Urinary bladder (tissue), 4 donors: ENCODE results near the gene MRTFB. TPM values are rescaled to one million over a fixed set of nuclear protein-coding genes. Genes with fewer than 3 reads are reported as not detected.

Source experiments
- DNase-seq: peaks from one replicate; pipeline ENCODE4 v3.0.0-alpha.2; 2015; ENCODE audit errors: extremely low spot score
- H3K27ac ChIP-seq: one replicate; pipeline ENCODE4 v1.5.1; 2013; ENCODE audit warnings: low read depth, mild to moderate bottlenecking, moderate library complexity
- H3K36me3 ChIP-seq: one replicate; pipeline ENCODE4 v1.6.1; 2013; ENCODE audit warnings: mild to moderate bottlenecking, moderate library complexity; ENCODE audit not compliant: insufficient read depth
- H3K4me1 ChIP-seq: one replicate; pipeline ENCODE4 v1.6.1; 2013; ENCODE audit warnings: mild to moderate bottlenecking, moderate library complexity; ENCODE audit not compliant: insufficient read depth
- H3K4me3 ChIP-seq: one replicate; pipeline ENCODE4 v1.5.1; 2013; ENCODE audit warnings: low read depth, low read length
- WGBS: extraction: QIAGEN DNeasy Blood & Tissue Kit; methylation state at CpG from one replicate; pipeline ENCODE4 v1.1.7; 2013; 5-methylcytosine and 5-hydroxymethylcytosine counted together
- polyA plus RNA-seq: library from polyadenylated mRNA; stranded (reverse); fragments of 200-250 nt; gene quantifications from one replicate; pipeline ENCODE4 v1.2.3, GENCODE V29; 2013
- total RNA-seq: library from RNA; depleted of rRNA; stranded (reverse); fragments of >200 nt; gene quantifications from one replicate; pipeline ENCODE4 v1.2.3, GENCODE V29; 2014
- donor health status: healthy with polysubstance abuse.
- donor health status: healthy.

Gene MRTFB
- total and polyA plus RNA-seq, 2 donors, result 18.9 to 42.8 TPM

DNA sequence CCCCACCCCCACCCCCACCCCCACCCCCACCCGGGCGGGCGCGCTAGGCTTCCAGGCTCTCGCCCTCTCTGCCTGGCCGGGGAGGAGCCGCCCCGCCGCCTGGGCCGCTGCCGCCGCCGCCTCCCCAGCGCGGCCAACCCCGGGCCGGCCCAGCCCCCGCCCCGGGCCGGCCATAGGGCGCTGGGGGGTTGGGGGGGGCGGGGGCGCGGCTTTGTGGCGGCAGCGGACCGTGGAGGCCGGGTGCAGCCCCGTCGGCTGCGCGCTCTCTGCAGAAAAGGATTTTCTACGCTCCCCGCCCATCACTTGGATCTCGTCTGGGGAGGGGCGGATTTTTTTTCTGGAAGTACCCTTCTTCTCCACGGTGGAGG lies 230.9 kb downstream of the MRTFB start:
- DNase-seq, result no peak
- H3K4me1 ChIP-seq, result no peaks in the 10 kb centered on the region
- under 1% methylated on average over 29 of the region's 37 CpGs for WGBS
- H3K27ac ChIP-seq, result no peak overlapping the region
- peak overlapping the region; percentile 96 for H3K4me3 ChIP-seq
- H3K36me3 ChIP-seq, result no peaks in the 10 kb centered on the region

DNA sequence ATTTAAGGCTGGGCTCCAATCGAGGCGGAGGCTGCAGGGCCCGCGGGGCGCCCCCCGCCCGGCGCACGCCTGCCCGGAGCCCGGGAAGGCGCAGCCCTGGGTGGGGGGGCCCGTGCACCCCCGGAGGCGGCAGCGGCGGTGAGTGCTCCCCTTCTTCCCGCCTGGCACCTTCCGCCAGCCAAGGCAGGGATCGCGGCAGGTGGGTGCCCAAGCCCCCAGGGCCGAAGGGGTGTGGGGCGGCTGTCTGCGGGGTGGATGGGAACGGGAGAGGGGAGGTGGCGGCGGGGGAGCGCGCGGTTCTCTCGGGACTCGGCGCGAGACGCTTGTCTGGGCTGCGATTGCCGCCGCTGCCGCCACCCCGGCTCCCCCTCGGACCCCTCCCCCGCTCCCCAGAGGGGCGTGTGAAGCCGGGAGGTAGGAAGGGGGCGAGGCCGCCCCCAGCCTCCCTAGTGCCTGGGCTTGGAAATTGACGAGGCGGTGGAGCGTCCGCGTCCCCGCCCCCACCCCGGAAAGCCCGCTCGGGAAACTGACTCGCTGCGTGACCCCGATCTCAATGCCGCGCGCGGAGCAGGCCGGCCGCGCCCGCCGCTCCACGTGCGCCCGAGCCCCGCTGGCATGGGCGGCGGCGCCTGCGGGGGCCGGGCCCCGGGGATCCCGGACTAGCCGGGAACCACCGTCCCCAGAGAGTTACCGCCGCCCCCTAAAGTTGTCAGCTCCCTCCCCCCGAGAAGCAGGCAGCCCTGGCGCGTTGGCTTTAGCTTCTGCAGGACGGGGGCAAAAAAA lies 231.5 kb downstream of the MRTFB start:
- no peaks in the 10 kb centered on the region for H3K4me1 ChIP-seq
- no peaks in the 10 kb centered on the region for H3K36me3 ChIP-seq
- H3K27ac ChIP-seq, result no peak overlapping the region
- peak overlapping the region; percentile 96 for H3K4me3 ChIP-seq
- under 1% methylated on average over 86 of the region's 86 CpGs for WGBS
- no peak for DNase-seq

DNA sequence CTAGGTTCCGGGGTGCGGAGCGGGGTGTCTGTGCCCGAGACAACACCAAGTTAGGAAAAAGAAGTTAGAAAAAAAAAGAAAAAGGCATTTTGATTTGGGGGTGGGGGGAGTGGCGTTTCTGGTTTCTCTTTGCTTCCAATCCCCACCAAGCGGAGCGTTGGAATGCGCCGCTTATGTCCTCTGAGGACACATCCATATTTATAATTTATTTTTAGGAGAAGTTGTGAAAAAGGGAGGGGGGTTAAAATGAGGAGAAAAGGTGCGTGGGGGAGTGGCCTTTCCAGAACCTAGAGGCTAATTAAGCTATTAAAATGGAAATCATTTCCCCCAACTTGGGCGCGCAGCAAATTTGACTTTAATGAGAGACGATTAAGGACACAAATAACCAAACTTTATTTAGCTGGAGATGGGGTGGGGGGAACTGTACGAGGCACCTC lies 232.1 kb downstream of the MRTFB start:
- H3K36me3 ChIP-seq, result no peaks in the 10 kb centered on the region
- DNase-seq, result no peak
- H3K4me1 ChIP-seq, result no peaks in the 10 kb centered on the region
- peak overlapping the region; percentile 96 for H3K4me3 ChIP-seq
- 3% methylated on average over 14 of the region's 14 CpGs for WGBS
- H3K27ac ChIP-seq, result no peak overlapping the region

DNA sequence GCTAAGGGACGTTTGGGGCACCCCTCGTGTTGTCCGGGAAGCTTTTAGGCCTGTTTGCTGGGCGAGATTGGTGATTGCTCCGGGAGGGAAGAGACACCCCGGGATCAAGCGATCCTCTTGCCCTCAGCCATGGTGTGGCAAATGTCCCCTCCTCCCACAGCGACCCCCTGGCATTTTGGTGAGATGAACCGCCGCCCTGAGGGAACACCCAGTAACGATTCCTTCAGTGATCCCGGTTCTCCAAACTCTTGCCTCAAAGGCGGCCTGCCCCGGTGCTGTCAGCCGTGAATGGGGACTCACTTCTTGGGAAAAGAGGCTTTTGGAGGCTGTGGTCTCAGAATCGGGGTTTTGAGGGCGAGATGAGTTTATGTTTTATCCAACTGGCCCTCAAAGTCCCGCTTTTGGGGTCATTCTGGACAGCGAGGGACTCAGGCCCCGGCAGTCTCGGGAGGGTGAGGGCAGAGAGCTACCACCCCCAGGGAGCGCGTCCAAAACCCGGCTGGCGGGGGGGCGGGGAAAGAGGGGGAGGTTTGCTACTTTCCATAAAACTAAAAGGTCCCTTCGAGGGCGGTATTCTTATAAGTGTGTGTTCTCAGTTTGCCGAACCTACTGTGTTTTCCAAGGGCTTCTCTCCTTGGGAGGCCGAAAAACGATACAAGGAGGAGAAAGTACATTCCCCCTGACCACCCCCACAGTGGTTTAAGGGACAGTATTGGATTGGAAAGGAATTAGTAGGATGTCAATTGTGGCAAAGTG lies 232.7 kb downstream of the MRTFB start:
- no peak overlapping the region for H3K27ac ChIP-seq
- no peaks in the 10 kb centered on the region for H3K36me3 ChIP-seq
- H3K4me1 ChIP-seq, result no peaks in the 10 kb centered on the region
- 28% methylated on average over 31 of the region's 31 CpGs for WGBS
- DNase-seq, result no peak
- peak overlapping the region; percentile 96 for H3K4me3 ChIP-seq

DNA sequence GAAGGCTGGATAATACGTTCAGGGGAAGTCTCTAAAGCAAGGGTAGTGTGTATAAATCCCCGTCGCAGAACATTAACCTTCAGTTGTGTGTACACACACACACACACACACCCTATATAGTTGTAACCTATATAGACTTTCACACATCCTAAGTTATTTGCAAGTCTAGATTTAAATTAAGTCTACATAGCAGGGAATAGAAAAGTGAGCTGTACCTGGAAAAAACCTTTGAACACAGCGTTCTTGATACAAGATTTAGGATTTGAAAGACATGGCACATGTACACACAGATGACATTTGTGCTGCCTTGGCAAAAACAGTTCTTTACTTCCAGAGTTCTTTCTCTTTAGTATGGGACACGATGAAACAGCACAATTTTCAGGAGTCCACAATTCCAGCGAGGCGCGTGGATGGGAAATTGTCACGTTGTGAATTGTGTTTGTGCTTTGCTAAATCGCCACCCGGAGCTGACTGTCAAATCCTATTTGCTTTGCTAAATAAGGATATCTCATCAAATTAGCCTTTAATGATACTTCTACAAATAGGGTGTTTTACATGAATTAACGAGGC lies 233.9 kb downstream of the MRTFB start:
- H3K4me1 ChIP-seq, result no peaks in the 10 kb centered on the region
- H3K36me3 ChIP-seq, result no peaks in the 10 kb centered on the region
- DNase-seq, result no peak
- H3K27ac ChIP-seq, result no peak overlapping the region
- H3K4me3 ChIP-seq, result no peak overlapping the region
- WGBS, result 84% methylated on average over 12 of the region's 12 CpGs

DNA sequence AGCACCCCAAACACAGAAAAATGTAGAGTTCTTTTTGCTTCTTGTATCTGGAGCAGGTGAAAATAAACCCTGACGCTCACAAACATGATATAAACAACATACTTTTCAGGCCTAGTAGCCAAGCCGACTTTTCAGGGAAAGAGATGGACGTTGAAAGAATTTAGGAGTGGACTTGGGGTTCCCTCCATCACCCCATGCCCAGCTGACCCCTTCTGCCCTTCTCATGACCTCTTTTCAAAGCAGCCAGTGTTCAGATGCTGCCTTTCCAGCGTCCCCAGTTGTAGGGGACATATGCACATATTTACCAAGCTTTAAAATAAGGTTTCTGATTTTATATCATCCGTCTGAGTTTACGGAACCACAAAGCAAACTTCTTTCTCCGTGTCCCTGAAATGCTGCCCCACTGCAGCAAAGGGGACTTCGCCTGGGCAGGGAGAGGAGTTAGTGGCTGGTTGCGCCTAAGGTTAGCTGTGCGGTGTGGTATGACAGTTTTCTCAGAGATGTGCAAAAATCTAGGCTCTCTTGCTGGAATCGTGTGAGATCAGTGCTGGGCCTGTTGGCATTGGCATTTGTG lies 235.5 kb downstream of the MRTFB start:
- H3K36me3 ChIP-seq, result no peaks in the 10 kb centered on the region
- H3K4me1 ChIP-seq, result no peaks in the 10 kb centered on the region
- 71% methylated on average over 11 of the region's 11 CpGs for WGBS
- DNase-seq, result no peak
- H3K27ac ChIP-seq, result no peak overlapping the region
- no peak overlapping the region for H3K4me3 ChIP-seq

DNA sequence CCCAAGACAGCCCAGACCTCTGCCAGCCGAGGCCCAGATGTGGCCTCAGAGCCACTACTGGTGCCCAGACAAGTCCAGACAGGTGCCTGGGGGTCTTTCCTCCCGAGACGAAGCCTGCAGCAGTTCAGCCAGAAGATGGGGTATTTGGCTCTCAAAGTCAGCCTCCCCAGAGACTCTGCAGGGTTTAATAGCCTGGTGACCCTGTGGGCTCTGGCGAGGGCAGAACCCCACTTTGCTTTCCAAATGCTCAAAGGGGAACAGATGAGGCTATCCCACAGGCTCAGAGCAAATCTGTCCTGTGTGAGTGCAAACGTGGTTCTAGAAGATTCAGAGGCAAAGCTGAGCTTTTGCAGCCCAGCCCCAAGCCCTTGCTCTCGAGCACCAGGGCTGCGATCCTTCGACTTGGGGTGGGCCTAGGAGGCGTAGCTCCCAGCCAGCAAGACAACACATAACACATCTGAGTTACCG lies 236.0 kb downstream of the MRTFB start:
- no peak overlapping the region for H3K4me3 ChIP-seq
- whole genome bisulfite sequencing, result 64% methylated on average over 10 of the region's 10 CpGs
- peaks cover 2% of the 10 kb centered on the region for H3K4me1 ChIP-seq

DNA sequence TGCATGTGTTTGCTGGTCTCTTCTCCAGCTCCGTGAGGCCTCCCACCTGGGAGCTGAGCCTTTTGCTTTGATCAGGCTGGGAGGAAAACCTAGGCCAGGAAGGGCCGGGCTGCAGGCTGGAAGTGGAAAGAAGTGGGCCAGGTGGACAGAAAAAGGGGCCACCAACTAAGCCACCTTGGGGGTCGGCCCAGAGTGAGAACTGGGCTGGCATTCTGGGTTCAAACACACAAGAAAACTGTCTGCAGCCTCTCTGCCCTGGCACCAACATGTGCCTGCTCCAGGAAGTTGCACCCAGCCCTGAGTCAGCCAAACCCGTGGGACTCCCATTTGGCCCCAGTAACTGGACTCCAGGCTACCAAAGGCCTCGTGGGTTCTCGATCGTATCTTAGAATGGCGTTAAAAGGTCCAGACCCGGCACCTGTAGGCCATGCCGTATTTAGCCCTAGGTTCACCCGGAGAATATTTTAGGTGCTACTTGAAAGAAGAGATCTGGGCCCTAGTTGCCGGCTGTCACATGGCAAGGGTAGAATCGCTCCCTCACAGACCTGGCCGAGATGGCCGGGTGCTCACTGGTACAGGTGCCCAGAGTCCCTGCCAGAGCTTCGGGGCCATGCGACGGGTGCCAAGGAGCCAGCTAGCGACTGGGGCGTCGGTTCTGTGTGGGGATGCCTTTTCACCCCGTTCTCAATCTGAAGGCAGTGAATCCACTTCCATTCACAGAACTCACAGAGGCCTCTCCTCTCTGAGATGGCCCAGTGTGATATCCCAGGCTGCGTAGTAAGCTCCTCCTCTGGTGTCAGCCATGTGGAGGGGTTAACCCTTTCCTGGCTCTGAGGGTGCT lies 236.6 kb downstream of the MRTFB start:
- no peaks in the 10 kb centered on the region for H3K36me3 ChIP-seq
- no peak overlapping the region for H3K4me3 ChIP-seq
- DNase-seq, result no peak
- WGBS, result 64% methylated on average over 23 of the region's 23 CpGs
- H3K27ac ChIP-seq, result no peak overlapping the region
- H3K4me1 ChIP-seq, result peaks cover 2% of the 10 kb centered on the region

More for the DNA sequence above, 236.0 kb downstream of the MRTFB start:
- Histone ChIP-seq H3K36me3 (no peaks in the 10 kb centered on the region), H3K27ac (no peak overlapping the region)
- DNase-seq, result no peak

DNA sequence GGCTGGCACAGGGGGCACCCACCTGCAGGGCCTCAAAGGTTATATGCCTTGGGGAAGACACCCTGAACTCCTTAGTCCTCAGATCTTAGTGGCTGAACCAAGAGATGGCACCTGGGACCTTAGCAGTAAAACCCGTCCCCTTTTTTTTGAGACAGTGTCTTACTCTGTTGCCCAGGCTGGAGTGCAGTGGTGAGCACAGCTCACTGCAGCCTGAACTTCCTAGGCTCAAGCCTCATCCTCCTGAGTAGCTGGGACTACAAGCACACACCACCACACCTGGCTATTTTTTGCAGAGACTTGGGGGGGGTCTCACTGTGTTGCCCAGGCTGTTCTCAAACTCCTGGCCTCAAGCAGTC lies 237.2 kb downstream of the MRTFB start:
- Histone ChIP-seq H3K4me3 (no peak overlapping the region), H3K27ac (peak overlapping the region; percentile 16), H3K4me1 (peaks cover 2% of the 10 kb centered on the region), H3K36me3 (no peaks in the 10 kb centered on the region)
- WGBS, result 90% methylated on average over 1 of the region's 1 CpG
- DNase-seq, result no peak

DNA sequence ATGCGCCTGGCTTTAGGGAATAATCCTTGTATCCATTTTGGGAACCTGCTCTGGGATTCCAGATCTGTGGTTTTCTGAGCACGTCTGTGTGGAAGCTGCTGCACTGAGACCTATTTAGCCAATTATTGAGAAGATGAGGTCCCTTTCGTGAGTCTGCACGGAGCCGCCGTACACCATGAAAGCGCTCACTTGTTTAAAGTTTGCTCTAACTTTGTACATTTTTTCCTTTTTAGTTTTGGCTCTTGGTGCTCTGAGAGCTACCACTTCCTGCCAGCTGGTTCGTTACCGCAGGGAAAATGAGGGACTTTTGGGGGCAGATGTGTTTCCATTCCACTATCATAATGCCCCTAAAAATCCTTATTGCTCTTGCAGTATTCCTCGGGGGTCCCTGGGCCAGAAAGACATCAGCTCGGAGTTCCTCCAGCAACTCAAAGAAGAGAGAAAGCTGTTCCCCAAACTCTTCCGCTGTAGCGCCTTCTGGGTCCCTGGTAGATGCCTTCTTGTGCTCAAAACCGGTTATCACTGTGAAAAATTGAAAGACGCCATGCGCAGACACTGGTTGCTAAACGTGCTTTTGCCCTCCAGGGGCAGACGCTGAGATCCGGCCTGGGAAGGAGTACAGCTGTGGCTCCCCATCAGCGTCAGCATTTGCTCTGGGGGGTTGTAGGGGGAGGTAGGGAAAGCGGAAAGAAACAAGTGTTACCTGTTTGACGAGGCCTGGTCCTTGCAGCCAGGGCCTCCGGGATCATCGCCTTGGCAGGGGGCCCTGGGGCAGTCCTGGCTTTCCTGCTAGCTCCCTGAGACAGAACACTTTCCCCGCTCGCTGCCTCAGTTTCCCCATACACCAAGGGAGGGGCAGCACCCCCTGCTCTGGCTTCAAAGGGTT lies 238.1 kb downstream of the MRTFB start:
- DNase-seq, result no peak
- Histone ChIP-seq H3K4me3 (no peak overlapping the region), H3K27ac (peak overlapping the region; percentile 57), H3K36me3 (no peaks in the 10 kb centered on the region), H3K4me1 (peaks cover 2% of the 10 kb centered on the region)
- WGBS, result 47% methylated on average over 26 of the region's 26 CpGs

DNA sequence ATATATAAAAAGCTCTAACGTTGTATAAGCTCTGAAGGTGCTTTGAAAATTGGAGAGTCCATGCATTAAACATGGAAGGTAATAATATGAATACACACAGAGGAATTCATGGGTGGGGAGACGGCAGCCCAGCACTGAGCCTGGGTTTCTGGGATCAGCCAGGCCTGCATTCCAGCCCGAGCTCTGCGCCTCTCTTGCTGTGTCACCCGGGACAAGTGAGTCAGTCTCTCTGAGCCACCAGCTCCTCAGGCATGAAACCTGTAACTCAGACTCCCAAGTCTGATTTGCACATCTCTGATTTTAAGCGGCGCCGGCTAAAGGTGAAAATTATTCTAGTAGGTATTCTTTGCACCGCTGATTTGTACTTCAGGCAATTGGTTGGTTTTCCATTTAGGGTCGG lies 238.8 kb downstream of the MRTFB start:
- H3K4me3 ChIP-seq, result no peak overlapping the region
- no peak overlapping the region for H3K27ac ChIP-seq
- no peaks in the 10 kb centered on the region for H3K36me3 ChIP-seq
- peaks cover 2% of the 10 kb centered on the region for H3K4me1 ChIP-seq
- no peak for DNase-seq
- 63% methylated on average over 10 of the region's 10 CpGs for WGBS

DNA sequence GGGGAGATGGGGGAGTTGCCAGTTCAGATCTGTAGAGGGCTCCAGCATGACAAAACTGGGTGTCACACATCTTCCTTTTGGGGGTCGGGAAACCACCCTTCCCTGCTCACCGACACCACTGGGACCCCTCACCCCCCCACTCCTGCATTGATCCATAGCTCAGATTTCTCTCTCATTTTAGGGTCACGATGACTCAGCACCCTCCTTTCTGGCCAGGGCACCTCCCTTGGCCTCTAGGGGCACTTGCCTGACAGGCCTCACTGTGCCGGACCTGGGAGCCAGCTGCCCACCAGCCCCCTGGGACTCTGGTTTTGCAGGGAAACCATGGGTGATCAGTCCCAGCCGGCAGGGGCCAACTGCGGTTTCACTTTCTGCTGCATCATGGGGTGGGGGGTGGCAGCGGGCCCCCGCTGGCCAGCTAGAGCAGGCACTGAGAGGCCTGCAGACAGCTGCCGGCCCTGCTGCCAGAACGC lies 239.4 kb downstream of the MRTFB start:
- Histone ChIP-seq H3K36me3 (no peaks in the 10 kb centered on the region), H3K4me1 (peaks cover 2% of the 10 kb centered on the region), H3K4me3 (no peak overlapping the region), H3K27ac (no peak overlapping the region)
- 27% methylated on average over 10 of the region's 10 CpGs for WGBS
- no peak for DNase-seq
